Loucy (cell line): Measurements from ENCODE around the gene ITSN1.

Experiments
- H2AFZ ChIP-seq: fragments of 200-600 bp; sonication (generic); 2 replicates; pipeline ENCODE4 v1.6.0; 2016; ENCODE audit warnings: antibody characterized with exemption, mild to moderate bottlenecking, low read length, moderate library complexity
- H3F3A ChIP-seq: fragments of 200-600 bp; 2 replicates; pipeline ENCODE4 v1.6.0; 2016; ENCODE audit warnings: antibody characterized with exemption, low read depth, mild to moderate bottlenecking
- H3K27me3 ChIP-seq: fragments of 200-600 bp; sonication (generic); 2 replicates; pipeline ENCODE4 v1.6.1; 2014; ENCODE audit warnings: low read length, mild to moderate bottlenecking; ENCODE audit not compliant: insufficient read depth, poor library complexity, severe bottlenecking
- H3K36me3 ChIP-seq: fragments of 200-600 bp; sonication (generic); 2 replicates; pipeline ENCODE4 v1.6.1; 2016; ENCODE audit warnings: low read length; ENCODE audit not compliant: insufficient read depth
- H3K4me1 ChIP-seq: fragments of 200-600 bp; sonication (generic); 2 replicates; pipeline ENCODE4 v1.5.1; 2014; ENCODE audit warnings: low read length, mild to moderate bottlenecking; ENCODE audit not compliant: insufficient read depth, poor library complexity, severe bottlenecking
- H3K4me2 ChIP-seq: fragments of 200-600 bp; sonication (generic); 2 replicates; pipeline ENCODE4 v1.6.0; 2014; ENCODE audit warnings: antibody characterized with exemption, low read length, low read depth, mild to moderate bottlenecking; ENCODE audit not compliant: poor library complexity, severe bottlenecking
- H3K4me3 ChIP-seq: fragments of 200-600 bp; sonication (generic); 2 replicates; pipeline ENCODE4 v1.5.1; 2014; ENCODE audit warnings: low read length, mild to moderate bottlenecking, mixed read lengths; ENCODE audit not compliant: poor library complexity, severe bottlenecking
- H3K79me2 ChIP-seq: fragments of 200-600 bp; sonication (generic); 2 replicates; pipeline ENCODE4 v1.6.1; 2014; ENCODE audit warnings: low read length; ENCODE audit not compliant: insufficient read depth
- H3K9ac ChIP-seq: fragments of 200-600 bp; sonication (generic); 2 replicates; pipeline ENCODE4 v1.6.0; 2014; ENCODE audit warnings: mild to moderate bottlenecking, low read depth, low read length, moderate library complexity; ENCODE audit not compliant: poor library complexity, severe bottlenecking
- H3K9me2 ChIP-seq: fragments of 200-600 bp; sonication (generic); replicated peaks from 2 replicates; pipeline ENCODE4 v1.6.1; 2016; ENCODE audit warnings: low read depth, low read length, mixed read lengths
- H3K9me3 ChIP-seq: fragments of 200-600 bp; sonication (generic); 2 replicates; pipeline ENCODE4 v1.6.1; 2014; ENCODE audit warnings: mild to moderate bottlenecking, antibody characterized with exemption, low read length, low read depth; ENCODE audit not compliant: insufficient read depth
- H4K20me1 ChIP-seq: fragments of 200-600 bp; sonication (generic); 2 replicates; pipeline ENCODE4 v1.6.0; 2014; ENCODE audit warnings: antibody characterized with exemption, low read length, mild to moderate bottlenecking; ENCODE audit not compliant: insufficient read depth, poor library complexity, severe bottlenecking
- EZH2phosphoT487 ChIP-seq: fragments of 200-600 bp; IDR thresholded peaks from 2 replicates; pipeline ENCODE4 v1.6.1; 2018; ENCODE audit warnings: antibody characterized with exemption, mild to moderate bottlenecking, moderate library complexity, borderline replicate concordance
- TF ChIP-seq, protein P1 (sequence below): fragments of 200-600 bp; sonication (generic); conservative IDR thresholded peaks from 2 replicates; pipeline ENCODE4 v1.5.1; 2014; ENCODE audit warnings: mild to moderate bottlenecking, antibody characterized with exemption, low read length

ITSN1 gene

GRCh38 chr21:33875026-33875695 is 232.9 kb downstream of the ITSN1 start:
- Histone ChIP-seq H3K36me3 (no peaks in the 10 kb centered on the region), H3K9me3 (no peaks in the 10 kb centered on the region), H3K27me3 (no peaks in the 10 kb centered on the region), H2AFZ (no peak overlapping the region), H3K4me2 (no peak overlapping the region), H3K4me3 (no peak overlapping the region), H3K9ac (no peak overlapping the region), H4K20me1 (no peaks in the 10 kb centered on the region), H3K79me2 (no peaks in the 10 kb centered on the region), H3K4me1 (no peaks in the 10 kb centered on the region), H3F3A (no peaks in the 10 kb centered on the region), H3K9me2 (no peaks in the 10 kb centered on the region)
- TF ChIP-seq EZH2phosphoT487 = no peak
- TF ChIP-seq, protein P1, sequence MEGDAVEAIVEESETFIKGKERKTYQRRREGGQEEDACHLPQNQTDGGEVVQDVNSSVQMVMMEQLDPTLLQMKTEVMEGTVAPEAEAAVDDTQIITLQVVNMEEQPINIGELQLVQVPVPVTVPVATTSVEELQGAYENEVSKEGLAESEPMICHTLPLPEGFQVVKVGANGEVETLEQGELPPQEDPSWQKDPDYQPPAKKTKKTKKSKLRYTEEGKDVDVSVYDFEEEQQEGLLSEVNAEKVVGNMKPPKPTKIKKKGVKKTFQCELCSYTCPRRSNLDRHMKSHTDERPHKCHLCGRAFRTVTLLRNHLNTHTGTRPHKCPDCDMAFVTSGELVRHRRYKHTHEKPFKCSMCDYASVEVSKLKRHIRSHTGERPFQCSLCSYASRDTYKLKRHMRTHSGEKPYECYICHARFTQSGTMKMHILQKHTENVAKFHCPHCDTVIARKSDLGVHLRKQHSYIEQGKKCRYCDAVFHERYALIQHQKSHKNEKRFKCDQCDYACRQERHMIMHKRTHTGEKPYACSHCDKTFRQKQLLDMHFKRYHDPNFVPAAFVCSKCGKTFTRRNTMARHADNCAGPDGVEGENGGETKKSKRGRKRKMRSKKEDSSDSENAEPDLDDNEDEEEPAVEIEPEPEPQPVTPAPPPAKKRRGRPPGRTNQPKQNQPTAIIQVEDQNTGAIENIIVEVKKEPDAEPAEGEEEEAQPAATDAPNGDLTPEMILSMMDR = no peak

GRCh38 chr21:33878824-33879223 is 236.5 kb downstream of the ITSN1 start:
- no peaks in the 10 kb centered on the region for H3K79me2 ChIP-seq
- TF ChIP-seq, protein P1 = no peak
- TF ChIP-seq EZH2phosphoT487 = no peak
- no peaks in the 10 kb centered on the region for H3K9me3 ChIP-seq
- H3K9me2 ChIP-seq = no peaks in the 10 kb centered on the region
- H3F3A ChIP-seq = no peaks in the 10 kb centered on the region
- no peaks in the 10 kb centered on the region for H4K20me1 ChIP-seq
- no peak overlapping the region for H2AFZ ChIP-seq
- no peaks in the 10 kb centered on the region for H3K36me3 ChIP-seq
- H3K4me3 ChIP-seq = no peak overlapping the region
- no peak overlapping the region for H3K9ac ChIP-seq
- H3K27me3 ChIP-seq = no peaks in the 10 kb centered on the region
- no peak overlapping the region for H3K4me2 ChIP-seq
- H3K4me1 ChIP-seq = no peaks in the 10 kb centered on the region

GRCh38 chr21:33880626-33881025 is 238.3 kb downstream of the ITSN1 start:
- Histone ChIP-seq H3K4me3 (no peak overlapping the region), H3K9ac (no peak overlapping the region), H3K36me3 (no peaks in the 10 kb centered on the region), H4K20me1 (no peaks in the 10 kb centered on the region), H3K4me2 (no peak overlapping the region), H3K27me3 (no peaks in the 10 kb centered on the region), H3F3A (no peaks in the 10 kb centered on the region), H2AFZ (no peak overlapping the region), H3K4me1 (no peaks in the 10 kb centered on the region), H3K79me2 (no peaks in the 10 kb centered on the region), H3K9me3 (no peaks in the 10 kb centered on the region), H3K9me2 (no peaks in the 10 kb centered on the region)
- no peak for TF ChIP-seq EZH2phosphoT487
- TF ChIP-seq, protein P1 = no peak
